ENCODE results near the gene FAM53A.
"Not testable (repeated sequence)": the region's sequence is repeated elsewhere in the genome, so short reads cannot be mapped to it uniquely, and the experiment has no call there.

Gene FAM53A

GRCh38 chr4:1607436-1608195, 76.5 kb downstream of the FAM53A start:
- DNase-seq, ATAC-seq: not testable (repeated sequence)

DNA sequence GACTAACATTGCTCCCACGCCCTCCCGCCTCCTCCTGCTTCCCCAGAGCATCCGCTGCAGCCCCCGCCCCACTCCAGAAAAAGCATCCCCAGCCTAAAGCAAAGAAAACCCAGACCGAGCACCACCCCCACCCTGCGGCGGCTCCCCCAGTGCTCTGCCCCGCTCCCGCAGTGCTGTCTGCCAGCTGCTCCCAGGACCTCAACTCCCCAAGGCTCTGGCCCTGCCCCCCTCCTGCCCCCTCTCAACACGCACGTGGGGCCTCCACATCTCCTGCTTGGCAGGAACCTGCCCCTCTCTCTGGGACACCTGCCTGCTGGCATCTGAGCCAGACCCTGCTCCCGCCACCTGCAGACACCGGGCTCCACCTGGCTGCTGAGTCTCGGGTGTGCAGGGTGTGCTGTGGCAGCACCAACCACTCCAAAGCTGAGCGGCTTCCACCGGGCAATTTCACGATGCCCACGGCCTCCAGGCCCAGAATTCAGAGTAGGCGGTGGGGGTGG, 79.4 kb downstream of the FAM53A start:
- peak; percentile 19 for DNase-seq

DNA sequence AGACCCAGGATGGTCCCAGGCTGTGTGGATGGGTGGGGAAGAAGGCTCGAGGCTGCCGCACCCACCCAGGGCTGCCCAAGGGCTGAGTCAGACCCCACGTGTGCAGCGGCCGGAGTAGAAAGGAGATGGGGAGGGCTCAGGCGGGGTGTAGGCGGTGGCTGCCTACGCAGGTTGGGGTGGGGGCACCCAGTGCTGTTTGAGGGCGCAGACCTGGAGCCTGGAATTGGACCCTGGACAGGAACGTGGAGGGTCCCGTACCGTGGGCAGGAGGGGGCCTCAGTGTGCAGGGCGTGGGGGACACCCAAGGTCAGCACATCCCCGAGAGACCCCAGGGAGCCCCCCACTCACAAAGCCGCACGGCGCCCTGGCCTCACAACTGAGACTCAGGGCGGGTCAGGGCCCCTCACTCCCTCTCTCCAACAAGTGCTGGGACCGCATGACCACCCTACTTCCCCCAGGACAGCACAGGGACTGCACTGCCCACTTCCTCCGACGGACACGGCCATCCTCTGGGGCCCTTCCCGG, 79.9 kb downstream of the FAM53A start:
- DNase-seq (no peak), ATAC-seq (peak; percentile 7)

More for the DNA sequence above, 79.4 kb downstream of the FAM53A start:
- peak; percentile 15 for ATAC-seq

GRCh38 chr4:1603413-1604135, 80.5 kb downstream of the FAM53A start:
- ATAC-seq (no peak), DNase-seq (no peak)

DNA sequence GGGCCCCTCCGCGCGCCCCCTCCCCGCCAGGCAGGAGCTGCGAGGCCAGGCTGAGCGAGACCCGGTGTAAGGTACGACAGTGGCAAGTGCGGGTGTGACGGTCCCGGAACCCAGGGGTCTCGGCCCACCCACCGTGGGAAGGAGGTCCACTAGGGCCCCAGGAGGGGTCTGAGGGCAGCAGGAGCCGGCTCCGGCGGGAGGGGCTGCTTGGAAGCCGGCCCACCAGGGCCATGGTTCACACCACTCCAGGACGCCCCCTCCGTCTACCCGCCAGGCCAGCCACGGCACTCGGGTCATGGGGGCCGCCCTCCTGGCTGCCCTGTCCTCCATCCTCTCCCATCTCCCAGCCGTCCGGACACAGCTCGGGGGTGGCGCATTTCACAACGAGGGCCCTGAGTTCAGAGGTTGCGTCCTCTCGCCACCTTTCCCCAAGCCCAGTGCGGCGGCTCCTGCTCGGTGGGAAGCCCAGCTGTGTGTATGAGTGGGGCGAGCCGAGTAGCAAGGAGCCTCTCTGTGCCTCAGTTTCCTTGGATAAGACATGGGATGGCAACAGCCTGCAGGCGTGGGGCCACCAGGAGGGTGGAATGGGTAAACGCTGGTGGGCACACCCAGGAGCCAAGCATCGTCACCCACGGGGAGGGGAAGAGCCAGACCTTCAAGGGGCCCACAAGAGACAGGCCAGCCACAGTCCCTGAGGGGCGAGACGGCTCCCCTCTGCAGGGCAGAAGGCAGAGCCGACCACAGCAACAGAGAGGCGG, 81.3 kb downstream of the FAM53A start:
- DNase-seq = no peak
- no peak for ATAC-seq

- DNase-seq = no peak
- no peak for ATAC-seq
These were observed 82.1 kb downstream of the FAM53A start for GRCh38 chr4:1601852-1602654.

- no peak for DNase-seq
- ATAC-seq = no peak
These were observed 82.6 kb downstream of the FAM53A start for GRCh38 chr4:1601533-1601835.

DNA sequence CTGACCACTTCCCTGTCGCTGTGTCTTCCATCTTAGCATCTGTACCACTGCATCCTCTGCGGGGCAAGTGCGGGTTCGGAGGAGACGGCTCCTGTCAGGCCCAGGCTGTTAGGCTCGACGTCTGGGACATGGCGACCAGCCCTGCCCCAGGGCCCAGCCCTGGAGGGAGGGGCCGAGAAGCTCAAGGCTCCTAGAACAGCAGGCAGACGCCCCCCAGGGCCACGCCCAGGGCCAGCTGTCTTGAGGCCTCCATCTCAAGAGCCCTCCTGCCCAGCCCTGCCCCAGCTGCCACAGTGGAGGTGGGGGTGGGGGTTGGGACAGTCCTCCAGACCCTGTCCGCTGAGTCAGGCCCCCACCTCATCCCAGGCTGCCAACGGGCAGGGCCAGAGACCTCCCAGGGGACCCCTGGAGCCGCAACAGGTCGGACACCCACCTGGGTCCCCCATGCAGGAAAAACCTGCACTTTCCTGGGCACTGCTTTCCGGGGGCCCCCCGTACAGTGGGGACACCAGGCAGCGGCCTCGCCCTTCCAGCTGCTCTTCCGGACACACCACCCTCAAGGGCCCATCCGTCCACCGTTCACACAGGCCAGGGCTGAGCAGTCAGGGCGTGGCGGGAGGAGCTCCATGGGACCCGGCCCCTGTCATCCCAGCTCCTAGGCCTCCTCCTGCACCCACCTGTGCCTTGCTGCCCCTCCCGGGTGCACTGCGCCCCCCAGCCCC, 83.1 kb downstream of the FAM53A start:
- DNase-seq (no peak), ATAC-seq (no peak)

- ATAC-seq (no peak), DNase-seq (no peak)
These were observed 83.8 kb downstream of the FAM53A start for GRCh38 chr4:1600211-1600780.

DNA sequence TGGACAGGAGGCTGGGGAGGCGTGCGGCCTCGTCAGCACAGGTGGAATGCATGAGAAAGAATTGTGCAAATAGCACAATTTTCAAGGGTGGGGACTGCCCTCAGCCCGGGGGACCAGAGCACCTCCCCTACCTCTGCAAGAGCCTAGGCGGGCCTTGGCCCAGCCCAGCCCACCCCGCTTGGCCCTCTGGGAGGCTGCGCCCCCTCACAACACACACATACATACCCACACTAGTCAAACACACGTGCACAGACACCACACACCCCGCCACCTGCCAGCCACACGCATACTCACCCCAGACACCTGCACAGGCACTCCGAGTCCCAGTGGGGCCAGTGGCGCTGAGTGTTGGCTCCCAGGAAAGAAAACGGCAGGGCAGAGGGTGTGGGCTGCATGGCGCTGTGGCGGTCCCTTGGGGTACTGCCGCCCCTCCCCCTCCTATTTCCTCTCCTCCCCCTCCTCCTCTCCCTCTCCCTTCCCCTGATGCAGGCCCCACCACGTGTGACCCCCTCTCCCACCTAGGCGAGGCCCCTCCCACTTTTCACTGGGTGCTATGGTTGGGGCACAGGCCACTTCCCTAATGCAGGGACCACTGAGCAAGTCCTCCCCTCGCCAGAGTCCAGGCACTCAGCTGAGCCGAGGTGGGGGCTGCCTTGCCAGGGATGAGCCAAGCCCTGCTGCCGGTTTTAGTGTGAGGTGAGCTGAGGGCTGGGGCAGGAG, 84.5 kb downstream of the FAM53A start:
- no peak for ATAC-seq

GRCh38 chr4:1599026-1599481, 85.1 kb downstream of the FAM53A start:
- DNase-seq (no peak), ATAC-seq (no peak)

More for the DNA sequence above, 84.5 kb downstream of the FAM53A start:
- no peak for DNase-seq

GRCh38 chr4:1598206-1599025, 85.7 kb downstream of the FAM53A start:
- ATAC-seq (no peak), DNase-seq (no peak)

DNA sequence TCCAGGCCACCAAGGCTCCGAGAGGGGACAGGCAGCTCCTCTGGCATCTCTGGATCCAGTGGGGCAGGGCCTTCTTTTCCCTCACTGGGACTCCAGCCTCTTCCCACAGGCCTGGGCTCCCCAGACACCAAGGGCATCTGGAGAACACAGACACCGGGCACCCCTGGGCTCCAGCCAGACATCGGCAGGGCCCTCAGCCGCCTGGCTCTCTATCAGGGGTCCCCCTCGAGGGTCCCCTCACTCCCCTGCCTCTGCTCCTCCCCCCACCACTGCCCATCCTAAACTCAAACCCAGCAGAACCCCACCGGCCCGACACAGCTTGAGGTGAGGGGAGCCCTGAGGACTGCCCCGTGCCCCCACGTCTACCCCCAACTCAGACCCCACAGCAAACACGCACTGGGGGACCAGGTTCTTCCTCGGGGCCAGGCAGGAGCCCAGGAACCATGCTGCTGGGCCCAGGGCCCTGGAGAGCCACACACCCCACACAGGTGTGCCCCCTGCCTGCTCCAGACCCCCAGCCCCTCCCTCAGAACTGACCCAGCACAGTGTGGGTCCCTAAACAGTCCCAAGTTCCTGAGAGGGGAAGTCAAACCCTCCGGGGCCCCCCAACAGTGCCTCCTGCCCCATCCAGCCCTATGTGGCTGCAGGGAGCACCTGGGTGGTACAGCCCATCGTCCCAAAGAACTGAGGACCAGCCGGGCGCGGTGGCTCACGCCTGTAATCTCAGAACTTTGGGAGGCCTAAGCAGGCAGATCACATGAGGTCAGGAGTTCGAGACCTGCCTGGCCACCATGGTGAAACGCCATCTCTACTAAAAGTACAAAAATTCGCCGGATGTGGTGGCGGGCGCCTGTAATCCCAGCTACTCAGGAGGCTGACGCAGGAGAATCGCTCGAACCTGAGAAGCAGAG, 86.8 kb downstream of the FAM53A start:
- ATAC-seq = no peak
- DNase-seq = no peak

GRCh38 chr4:1596393-1596792, 87.7 kb downstream of the FAM53A start:
- DNase-seq (no peak), ATAC-seq (peak; percentile 15)

GRCh38 chr4:1595789-1596325, 88.3 kb downstream of the FAM53A start:
- ATAC-seq (no peak), DNase-seq (no peak)

GRCh38 chr4:1594871-1595788, 89.0 kb downstream of the FAM53A start:
- DNase-seq (no peak), ATAC-seq (no peak)
